Measurements from ENCODE around the gene IMMP1L.

DNA sequence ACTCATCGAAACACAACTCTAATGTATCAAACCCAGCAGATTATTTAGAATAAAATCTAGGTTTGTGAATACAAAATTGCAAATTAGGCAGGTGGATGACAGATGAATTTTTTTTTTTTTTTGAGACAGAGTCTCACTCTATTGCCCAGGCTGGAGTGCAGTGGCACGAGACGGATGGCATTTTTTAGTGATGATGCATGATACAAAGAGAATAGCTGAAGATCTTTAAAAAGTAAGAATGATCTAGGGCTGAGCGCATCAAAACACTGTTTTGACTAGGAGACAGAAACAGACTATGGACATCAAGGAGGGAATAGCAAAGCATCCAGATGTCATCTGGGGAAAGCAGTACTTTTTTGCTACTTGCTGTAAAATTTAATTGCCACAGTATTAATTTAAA, 63.8 kb downstream of the IMMP1L start:
- TF ChIP-seq, protein P1, sequence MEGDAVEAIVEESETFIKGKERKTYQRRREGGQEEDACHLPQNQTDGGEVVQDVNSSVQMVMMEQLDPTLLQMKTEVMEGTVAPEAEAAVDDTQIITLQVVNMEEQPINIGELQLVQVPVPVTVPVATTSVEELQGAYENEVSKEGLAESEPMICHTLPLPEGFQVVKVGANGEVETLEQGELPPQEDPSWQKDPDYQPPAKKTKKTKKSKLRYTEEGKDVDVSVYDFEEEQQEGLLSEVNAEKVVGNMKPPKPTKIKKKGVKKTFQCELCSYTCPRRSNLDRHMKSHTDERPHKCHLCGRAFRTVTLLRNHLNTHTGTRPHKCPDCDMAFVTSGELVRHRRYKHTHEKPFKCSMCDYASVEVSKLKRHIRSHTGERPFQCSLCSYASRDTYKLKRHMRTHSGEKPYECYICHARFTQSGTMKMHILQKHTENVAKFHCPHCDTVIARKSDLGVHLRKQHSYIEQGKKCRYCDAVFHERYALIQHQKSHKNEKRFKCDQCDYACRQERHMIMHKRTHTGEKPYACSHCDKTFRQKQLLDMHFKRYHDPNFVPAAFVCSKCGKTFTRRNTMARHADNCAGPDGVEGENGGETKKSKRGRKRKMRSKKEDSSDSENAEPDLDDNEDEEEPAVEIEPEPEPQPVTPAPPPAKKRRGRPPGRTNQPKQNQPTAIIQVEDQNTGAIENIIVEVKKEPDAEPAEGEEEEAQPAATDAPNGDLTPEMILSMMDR (IDR thresholded peaks at IDR 0.05) = no peak
- TF ChIP-seq ZFX (IDR thresholded peaks at IDR 0.05; ENCODE audit: borderline replicate concordance) = no peak

Data from 22Rv1 (cell line).